Cardiac septum (tissue), 1 donor: ENCODE measurements around the gene CYB5R2. TPM values are rescaled to one million over a fixed set of nuclear protein-coding genes. Genes with fewer than 3 reads are reported as not detected.

Experiments used
- total RNA-seq: library from RNA; stranded (reverse); fragmentation: NEBNext Ultra II Directional; extraction: Animal tissue kit (Norgen Biotek cat#: 25700); gene quantifications from one replicate; pipeline ENCODE4 v1.2.1, GENCODE V29; 2021
- donor health status: DM: no; HTN: no; CAD: no.

The CYB5R2 gene
- total RNA-seq, 1 donor from 2014 or later, result 1.7 TPM

Other genes with a start within 250 kb of the CYB5R2 start
- gene OLFML1, start 188.0 kb downstream of the CYB5R2 start, total RNA-seq, result 5.3 TPM
- gene PPFIBP2, start 159.5 kb downstream of the CYB5R2 start, total RNA-seq, result 14.9 TPM
- gene OVCH2, start 33.0 kb upstream of the CYB5R2 start, total RNA-seq, result not detected
- not detected for gene OR5P2, start 123.4 kb upstream of the CYB5R2 start, total RNA-seq
- gene OR5P3, start 157.3 kb upstream of the CYB5R2 start, total RNA-seq, result not detected